H9 (cell line): ENCODE results near the gene OMP. TPM values are rescaled to one million over a fixed set of nuclear protein-coding genes. Genes with fewer than 3 reads are reported as not detected.

Source experiments
- DNase-seq: peaks from one replicate; pipeline ENCODE4 v3.0.0-alpha.2; 2017
- H2AFZ ChIP-seq: one replicate; pipeline ENCODE4 v1.6.1; 2013; ENCODE audit warnings: mild to moderate bottlenecking, low read length, control low read depth, moderate library complexity
- H2AK5ac ChIP-seq: 2 replicates; pipeline ENCODE4 v1.6.1; 2013; ENCODE audit warnings: low read length, control low read depth, mixed read lengths; ENCODE audit not compliant: insufficient read length
- H2BK120ac ChIP-seq: one replicate; pipeline ENCODE4 v1.6.1; 2013; ENCODE audit warnings: low read depth, mild to moderate bottlenecking, low read length, control low read depth, inconsistent platforms; ENCODE audit not compliant: poor library complexity, severe bottlenecking
- H2BK12ac ChIP-seq: 2 replicates; pipeline ENCODE4 v1.6.1; 2013; ENCODE audit warnings: low read length, control low read depth, mixed read lengths, low read depth; ENCODE audit not compliant: insufficient read length
- H2BK15ac ChIP-seq: 2 replicates; pipeline ENCODE4 v1.6.1; 2013; ENCODE audit warnings: low read depth, low read length, control low read depth
- H2BK20ac ChIP-seq: one replicate; pipeline ENCODE4 v1.6.1; 2013; ENCODE audit warnings: low read depth, mild to moderate bottlenecking, low read length, control low read depth, inconsistent platforms; ENCODE audit not compliant: poor library complexity, severe bottlenecking
- H2BK5ac ChIP-seq: 2 replicates; pipeline ENCODE4 v1.6.1; 2013; ENCODE audit warnings: low read length, control low read depth, mixed read lengths; ENCODE audit not compliant: insufficient read length
- H3K14ac ChIP-seq: 2 replicates; pipeline ENCODE4 v1.6.1; 2013; ENCODE audit warnings: low read length, control low read depth; ENCODE audit not compliant: insufficient read depth
- H3K18ac ChIP-seq: 2 replicates; pipeline ENCODE4 v1.6.1; 2013; ENCODE audit warnings: low read depth, mild to moderate bottlenecking, mixed read lengths, low read length, control low read depth; ENCODE audit not compliant: insufficient read length
- H3K23ac ChIP-seq: 2 replicates; pipeline ENCODE4 v1.6.1; 2013; ENCODE audit warnings: low read length, control low read depth, mixed read lengths, low read depth; ENCODE audit not compliant: insufficient read length
- H3K23me2 ChIP-seq: 2 replicates; pipeline ENCODE4 v1.6.1; 2013; ENCODE audit warnings: low read depth, mild to moderate bottlenecking, mixed read lengths, low read length, control low read depth; ENCODE audit not compliant: insufficient read length, poor library complexity, severe bottlenecking
- H3K27ac ChIP-seq: 2 replicates; pipeline ENCODE4 v1.5.1; 2013; ENCODE audit warnings: low read length, control low read depth, mixed read lengths, low read depth; ENCODE audit not compliant: insufficient read length
- H3K27me3 ChIP-seq: 2 replicates; pipeline ENCODE4 v1.6.1; 2013; ENCODE audit warnings: low read length, control low read depth, inconsistent platforms; ENCODE audit not compliant: insufficient read depth
- H3K4ac ChIP-seq: 2 replicates; pipeline ENCODE4 v1.6.1; 2013; ENCODE audit warnings: low read depth, mild to moderate bottlenecking, control low read depth, inconsistent platforms, low read length, moderate library complexity
- H3K4me1 ChIP-seq: 2 replicates; pipeline ENCODE4 v1.6.1; 2013; ENCODE audit warnings: low read length, control low read depth, inconsistent platforms; ENCODE audit not compliant: insufficient read depth
- H3K4me2 ChIP-seq: 2 replicates; pipeline ENCODE4 v1.6.1; 2013; ENCODE audit warnings: low read length, control low read depth, mixed read lengths; ENCODE audit not compliant: insufficient read length, insufficient read depth
- H3K56ac ChIP-seq: 2 replicates; pipeline ENCODE4 v1.6.1; 2013; ENCODE audit warnings: low read depth, mild to moderate bottlenecking, mixed read lengths, low read length, control low read depth; ENCODE audit not compliant: insufficient read length
- H3K79me1 ChIP-seq: 2 replicates; pipeline ENCODE4 v1.6.1; 2013; ENCODE audit warnings: low read depth, mild to moderate bottlenecking, moderate library complexity, low read length, control low read depth, inconsistent platforms; ENCODE audit not compliant: insufficient read depth, poor library complexity, severe bottlenecking
- H3K79me2 ChIP-seq: 2 replicates; pipeline ENCODE4 v1.6.1; 2013; ENCODE audit warnings: low read length, control low read depth, inconsistent platforms; ENCODE audit not compliant: insufficient read depth
- H3K9ac ChIP-seq: 2 replicates; pipeline ENCODE4 v1.6.1; 2013; ENCODE audit warnings: low read length, control low read depth, mixed read lengths; ENCODE audit not compliant: insufficient read length; ENCODE audit errors: extremely low read depth
- H3K9me3 ChIP-seq: one replicate; pipeline ENCODE4 v1.6.1; 2013; ENCODE audit warnings: low read depth, low read length, inconsistent platforms; ENCODE audit not compliant: control insufficient read depth
- H3T11ph ChIP-seq: one replicate; pipeline ENCODE4 v1.6.1; 2013; ENCODE audit warnings: mild to moderate bottlenecking, low read length, control low read depth, inconsistent platforms
- H4K20me1 ChIP-seq: one replicate; pipeline ENCODE4 v1.6.1; 2013; ENCODE audit not compliant: control insufficient read depth, insufficient read length, insufficient read depth
- H4K5ac ChIP-seq: 2 replicates; pipeline ENCODE4 v1.6.1; 2013; ENCODE audit warnings: low read depth, mild to moderate bottlenecking, mixed read lengths, low read length, control low read depth; ENCODE audit not compliant: insufficient read length
- H4K8ac ChIP-seq: replicated peaks from 2 replicates; pipeline ENCODE4 v1.6.1; 2013; ENCODE audit warnings: low read length, control low read depth, mixed read lengths, low read depth; ENCODE audit not compliant: insufficient read length
- H4K91ac ChIP-seq: 2 replicates; pipeline ENCODE4 v1.6.1; 2013; ENCODE audit warnings: low read depth, mild to moderate bottlenecking, moderate library complexity, mixed read lengths, low read length, control low read depth; ENCODE audit not compliant: insufficient read length
- H3K27ac Mint-ChIP-seq, 3 experiments: 2 replicates in 2 of 3; 3 replicates in 1 of 3; pipeline ENCODE4 v1.8.0; 2020 to 2021; ENCODE audit warnings: mixed read lengths in 3 of 3, mild to moderate bottlenecking in 1 of 3, moderate library complexity in 1 of 3
- H3K27me3 Mint-ChIP-seq: 2 replicates; pipeline ENCODE4 v1.8.0; 2021; ENCODE audit warnings: low read depth, mild to moderate bottlenecking, moderate library complexity, mixed read lengths
- H3K36me3 Mint-ChIP-seq, 3 experiments: 2 replicates in 2 of 3; 3 replicates in 1 of 3; pipeline ENCODE4 v1.8.0; 2020 to 2021; ENCODE audit warnings: low read depth in 3 of 3, mixed read lengths in 3 of 3; ENCODE audit not compliant: insufficient read depth in 1 of 3
- H3K4me1 Mint-ChIP-seq, 2 experiments: 2 replicates each; pipeline ENCODE4 v1.8.0; 2020; ENCODE audit warnings: mixed read lengths in 2 of 2
- H3K4me3 Mint-ChIP-seq, 2 experiments: 2 replicates in 1 of 2; 3 replicates in 1 of 2; pipeline ENCODE4 v1.8.0; 2020 to 2021; ENCODE audit warnings: mild to moderate bottlenecking in 2 of 2, mixed read lengths in 2 of 2, moderate library complexity in 1 of 2
- H3K9me3 Mint-ChIP-seq, 2 experiments: 2 replicates in 1 of 2; 3 replicates in 1 of 2; pipeline ENCODE4 v1.8.0; 2020; ENCODE audit warnings: mild to moderate bottlenecking in 2 of 2, mixed read lengths in 2 of 2, moderate library complexity in 1 of 2
- CTCF ChIP-seq: fragments of 200-600 bp; sonication (generic); conservative IDR thresholded peaks from 3 replicates; pipeline ENCODE4 v1.8.0; 2021; ENCODE audit warnings: antibody characterized with exemption, mild to moderate bottlenecking
- WGBS: extraction: QIAGEN DNeasy Blood & Tissue Kit; methylation state at CpG from one replicate; pipeline ENCODE4 v1.1.7; 2013; ENCODE audit warnings: missing lambda C conversion rate, low lambda C conversion rate, mixed read lengths; ENCODE audit not compliant: insufficient read length; ENCODE audit errors: extremely low coverage; 5-methylcytosine and 5-hydroxymethylcytosine counted together
- total RNA-seq: library from RNA; stranded (reverse); gene quantifications from 2 replicates; pipeline ENCODE4 v1.2.1, GENCODE V29; 2021

Gene OMP
- total RNA-seq, 1 experiment from 2014 or later: not detected

- Histone ChIP-seq H3K23me2 (no peaks in the 10 kb centered on the region), H2AK5ac (no peak overlapping the region), H3K27ac (no peak overlapping the region), H3K23ac (no peak overlapping the region), H3K4me1 (no peaks in the 10 kb centered on the region), H3K56ac (no peak overlapping the region), H2BK12ac (no peak overlapping the region), H3K79me2 (no peaks in the 10 kb centered on the region), H3K27me3 (no peaks in the 10 kb centered on the region), H3K79me1 (no peaks in the 10 kb centered on the region), H3K18ac (no peak overlapping the region), H4K91ac (no peak overlapping the region), H3T11ph (no peak overlapping the region), H4K20me1 (no peaks in the 10 kb centered on the region), H2BK120ac (no peak overlapping the region), H2BK15ac (no peak overlapping the region), H3K9ac (no peak overlapping the region), H2AFZ (no peak overlapping the region), H3K4ac (no peak overlapping the region), H4K5ac (no peak overlapping the region), H3K14ac (no peak overlapping the region), H3K9me3 (no peaks in the 10 kb centered on the region), H2BK20ac (no peak overlapping the region), H3K4me2 (no peak overlapping the region), H2BK5ac (no peak overlapping the region), H4K8ac (no peak overlapping the region)
- no peaks in the 10 kb centered on the region for H3K27me3 Mint-ChIP-seq
- no peak overlapping the region for H3K4me3 Mint-ChIP-seq
- WGBS: no CpG with 5 or more reads among the region's 9 CpGs
- peaks cover 11 to 24% of the 10 kb centered on the region in 2 experiments; a peak in 4 of 5 replicates for H3K9me3 Mint-ChIP-seq
- DNase-seq: no peak
- no peak overlapping the region for H3K27ac Mint-ChIP-seq
- TF ChIP-seq CTCF: no peak
- H3K4me1 Mint-ChIP-seq: peaks cover 18 to 25% of the 10 kb centered on the region in 2 experiments
- no peaks in the 10 kb centered on the region; a peak in 2 of 7 replicates for H3K36me3 Mint-ChIP-seq
These were observed 44.6 kb upstream of the OMP start for GRCh38 chr11:77057938-77058474.
